ENCODE measurements around the gene TTC9B. TPM values are rescaled to one million over a fixed set of nuclear protein-coding genes. Genes with fewer than 3 reads are reported as not detected.

Gene TTC9B
- total and polyA plus RNA-seq, 2 of the 4 experiments (the other 2 are of a cell fraction): not detected

DNA sequence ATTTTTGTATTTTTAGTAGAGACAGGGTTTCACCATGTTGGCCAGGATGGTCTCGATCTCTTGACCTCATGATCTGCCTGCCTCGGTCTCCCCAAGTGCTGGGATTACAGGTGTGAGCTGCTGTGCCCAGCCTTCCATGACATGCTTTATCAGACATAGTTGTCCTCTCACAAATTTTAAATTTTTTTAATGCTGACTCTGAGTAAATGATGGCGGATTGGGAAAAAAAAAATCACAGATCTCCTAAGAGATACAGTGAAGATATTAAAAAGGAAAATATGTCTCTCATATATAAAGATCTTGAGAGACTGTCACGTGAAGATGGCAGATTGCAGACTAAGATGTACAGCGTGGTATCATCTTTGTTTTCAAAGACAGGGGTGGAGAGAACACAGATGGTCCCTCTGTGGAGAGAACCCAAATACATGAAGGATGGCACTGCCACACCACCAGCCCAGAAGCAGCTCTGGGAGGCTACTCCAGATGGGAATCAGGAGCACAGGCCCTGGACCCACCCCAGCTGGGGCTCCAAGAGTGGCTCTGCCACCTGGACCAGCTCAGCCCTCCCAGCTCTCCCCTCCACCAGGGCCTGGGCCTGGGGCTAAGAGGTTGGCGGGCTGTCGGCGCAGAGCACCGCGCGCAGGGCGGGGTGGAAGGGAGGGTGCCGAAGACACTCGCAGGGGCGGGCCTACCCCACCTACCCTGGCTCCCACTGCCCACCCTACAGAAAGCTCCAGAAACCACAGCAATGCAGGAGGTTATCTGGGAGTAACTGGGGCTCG, 28.3 kb upstream of the TTC9B start:
- Histone ChIP-seq H2BK15ac (ENCODE audit: low read depth, low read length) (no peak overlapping the region), H2BK120ac (ENCODE audit: low read depth, low read length) (no peak overlapping the region), H2BK5ac (ENCODE audit: low read depth, low read length, poor library complexity, severe bottlenecking) (no peak overlapping the region), H3K4me2 (ENCODE audit: low read depth, low read length) (no peak overlapping the region), H3K36me3 (ENCODE audit: control insufficient read depth, insufficient read depth, low read length) (peaks cover 16% of the 10 kb centered on the region), H3K56ac (ENCODE audit: extremely low read depth, insufficient read depth, low read length) (no peak overlapping the region), H4K20me1 (ENCODE audit: insufficient read depth, low read length) (peaks cover 15% of the 10 kb centered on the region), H3K4me3 (ENCODE audit: insufficient read depth, low read depth, low read length) (no peak overlapping the region), H3K4ac (ENCODE audit: low read depth, low read length) (no peak overlapping the region), H3K27ac (ENCODE audit: insufficient read depth, low read length) (no peak overlapping the region), H4K91ac (ENCODE audit: insufficient read depth, low read depth, low read length) (no peak overlapping the region), H2AFZ (replicated peaks; ENCODE audit: low read length, poor library complexity) (no peak overlapping the region), H3K79me1 (ENCODE audit: low read depth in 1 of 2, low read length in 2 of 2) (peaks cover 25 to 64% of the 10 kb centered on the region in 2 experiments), H3K9ac (ENCODE audit: low read depth, low read length) (no peak overlapping the region), H3K18ac (ENCODE audit: low read depth, low read length) (no peak overlapping the region), H3K9me1 (ENCODE audit: insufficient read depth, low read length) (peaks cover 17% of the 10 kb centered on the region), H2AK5ac (ENCODE audit: low read depth, low read length) (no peak overlapping the region), H4K8ac (ENCODE audit: low read depth in 2 of 2, low read length in 2 of 2) (no peak overlapping the region), H3K27me3 (ENCODE audit: control insufficient read depth, insufficient read depth, low read length) (no peaks in the 10 kb centered on the region), H3K9me3 (ENCODE audit: control insufficient read depth, insufficient read depth, low read length) (no peaks in the 10 kb centered on the region), H4K5ac (ENCODE audit: low read depth, low read length) (no peak overlapping the region), H3K4me1 (ENCODE audit: control insufficient read depth, insufficient read depth, low read length) (no peaks in the 10 kb centered on the region), H2BK20ac (ENCODE audit: low read depth, low read length) (no peak overlapping the region), H3K23ac (ENCODE audit: low read depth, low read length) (no peak overlapping the region), H3K14ac (replicated peaks; ENCODE audit: low read depth, low read length) (no peak overlapping the region), H2AK9ac (replicated peaks; ENCODE audit: low read depth, low read length, poor library complexity) (no peak overlapping the region)
- ChIA-PET POLR2A (ENCODE audit: unreplicated experiment) (no interaction called here), CTCF (no interaction called here)
- no TSS peak for BruUV-seq (replicated peaks)
- in situ Hi-C loops (cut with MboI; ENCODE audit: low sequenced_read_pairs) (no loop called here), intact Hi-C loops (cut with micrococcal nuclease) (no loop called here), dilution Hi-C loops (cut with HindIII; ENCODE audit: low sequenced_read_pairs, unreplicated experiment) (no loop called here)
- WGBS, 2 experiments (ENCODE audit: extremely low coverage in 2 of 2, insufficient read length in 1 of 2): 80% methylated on average over 1 of the region's 16 CpGs; no CpG with 5 or more reads in 1 of the 2 experiments
- TF ChIP-seq MAZ (IDR thresholded peaks at IDR 0.05; ENCODE audit: borderline replicate concordance, low read depth, low read length) (no peak), MXI1 (IDR thresholded peaks at IDR 0.05; ENCODE audit: borderline replicate concordance, low read depth, low read length) (no peak), CTCF (conservative IDR thresholded peaks at IDR 0.05; ENCODE audit: low read depth, low read length) (no peak), MAFK (IDR thresholded peaks at IDR 0.05; ENCODE audit: low read depth, low read length) (peak; percentile 47)
- no peak for ATAC-seq (ENCODE audit: low read depth)
- DNase-seq: no peak
